H1 (cell line): ENCODE measurements around the gene PRSS23. TPM values are rescaled to one million over a fixed set of nuclear protein-coding genes. Genes with fewer than 3 reads are reported as not detected.

Source experiments
- CTCF ChIA-PET: fragments of 300-600 bp; sonication (Branson Sonifier 250); formaldehyde crosslinking; loops from one replicate; lab custom pipeline; 2021; ENCODE audit not compliant: partially characterized antibody; lab: Charles Lee
- POLR2A ChIA-PET: fragments of 300-600 bp; sonication (Branson Sonifier 250); formaldehyde crosslinking; loops from one replicate; lab custom pipeline; 2021; ENCODE audit warnings: inconsistent platforms; ENCODE audit not compliant: partially characterized antibody; lab: Charles Lee
- DNase-seq, 2 experiments: peaks; one replicate each; pipeline versions ENCODE4 v3.0.0 to v3.0.0-alpha.2; 2010 to 2022; ENCODE audit warnings: low spot score in 2 of 2, low read depth in 1 of 2, mixed read lengths in 1 of 2
- FAIRE-seq: peaks from 2 replicates; lab custom pipeline; 2011; peaks lifted over from hg19 to GRCh38; lab: Jason Lieb, UNC
- H2AFZ ChIP-seq: 2 replicates; pipeline ENCODE4 v1.8.1; 2012; ENCODE audit warnings: low read length, inconsistent platforms
- H2AK5ac ChIP-seq: 2 replicates; pipeline ENCODE4 v1.6.1; 2013; ENCODE audit warnings: low read depth, low read length
- H2BK120ac ChIP-seq: replicated peaks from 2 replicates; pipeline ENCODE3; 2013; ENCODE audit warnings: low read depth, low read length, inconsistent platforms
- H2BK12ac ChIP-seq: 2 replicates; pipeline ENCODE4 v1.6.1; 2013; ENCODE audit warnings: low read depth, low read length
- H2BK15ac ChIP-seq: 2 replicates; pipeline ENCODE4 v1.6.1; 2013; ENCODE audit warnings: low read length
- H2BK20ac ChIP-seq: 2 replicates; pipeline ENCODE4 v1.6.1; 2013; ENCODE audit warnings: low read length
- H2BK5ac ChIP-seq: 2 replicates; pipeline ENCODE4 v1.6.1; 2013; ENCODE audit warnings: low read depth, low read length
- H3K14ac ChIP-seq: 2 replicates; pipeline ENCODE4 v1.6.1; 2013; ENCODE audit warnings: inconsistent platforms; ENCODE audit not compliant: insufficient read length
- H3K18ac ChIP-seq: 2 replicates; pipeline ENCODE4 v1.6.1; 2013; ENCODE audit warnings: low read length; ENCODE audit errors: extremely low read depth
- H3K23ac ChIP-seq: 2 replicates; pipeline ENCODE4 v1.6.1; 2013; ENCODE audit warnings: inconsistent platforms; ENCODE audit not compliant: insufficient read length
- H3K23me2 ChIP-seq: 2 replicates; pipeline ENCODE4 v1.6.1; 2013; ENCODE audit warnings: low read depth, low read length
- H3K27ac ChIP-seq: 2 replicates; pipeline ENCODE4 v1.6.1; 2011; ENCODE audit warnings: low read depth, low read length, inconsistent platforms
- H3K27me3 ChIP-seq, 4 experiments: replicated peaks in 1 of 4; 1 replicate in 1 of 4; 2 replicates in 3 of 4; pipeline versions ENCODE4 v1.6.1 to v1.8.1; 2011 to 2013; ENCODE audit warnings: low read length in 3 of 4, mild to moderate bottlenecking in 3 of 4, inconsistent platforms in 2 of 4, mixed read lengths in 2 of 4, moderate library complexity in 1 of 4; ENCODE audit not compliant: control insufficient read depth in 3 of 4, insufficient read depth in 3 of 4; ENCODE audit errors: extremely low read depth in 1 of 4
- H3K36me3 ChIP-seq, 4 experiments: 2 replicates each; pipeline versions ENCODE4 v1.6.1 to v1.8.1; 2011 to 2013; ENCODE audit warnings: mild to moderate bottlenecking in 4 of 4, low read length in 3 of 4, moderate library complexity in 2 of 4, control low read depth in 1 of 4, inconsistent platforms in 1 of 4; ENCODE audit not compliant: insufficient read depth in 4 of 4, control insufficient read depth in 2 of 4
- H3K4ac ChIP-seq: replicated peaks from 2 replicates; pipeline ENCODE3; 2013; ENCODE audit warnings: low read length, low read depth, mixed read lengths, inconsistent platforms; ENCODE audit not compliant: insufficient read length
- H3K4me1 ChIP-seq, 4 experiments: replicated peaks in 1 of 4; 1 replicate in 1 of 4; 2 replicates in 3 of 4; pipeline versions ENCODE4 v1.6.1 to v1.8.1; 2011 to 2013; ENCODE audit warnings: low read length in 3 of 4, inconsistent platforms in 2 of 4, mixed read lengths in 1 of 4; ENCODE audit not compliant: insufficient read depth in 4 of 4, control insufficient read depth in 3 of 4
- H3K4me2 ChIP-seq, 2 experiments: 2 replicates each; pipeline versions ENCODE4 v1.6.1 to v1.8.1; 2011 to 2013; ENCODE audit warnings: low read depth in 2 of 2, low read length in 2 of 2, control low read depth in 1 of 2, inconsistent platforms in 1 of 2, mild to moderate bottlenecking in 1 of 2; ENCODE audit not compliant: insufficient read depth in 1 of 2
- H3K4me3 ChIP-seq, 4 experiments: fragments of 200-600, 300-600 bp in 1 of 4; sonication (generic), shearing (Covaris generic), sonication (Bioruptor Twin) in 1 of 4; 2 replicates each; pipeline versions ENCODE4 v1.5.1 to v1.8.1; 2011 to 2016; ENCODE audit warnings: low read length in 4 of 4, low read depth in 3 of 4, control low read depth in 2 of 4, inconsistent platforms in 2 of 4, mild to moderate bottlenecking in 2 of 4, mixed read lengths in 1 of 4, moderate library complexity in 1 of 4; ENCODE audit not compliant: insufficient read depth in 2 of 4; ENCODE audit errors: extremely low read depth in 1 of 4
- H3K56ac ChIP-seq: replicated peaks from 2 replicates; pipeline ENCODE3; 2013; ENCODE audit warnings: low read depth, mild to moderate bottlenecking, mixed read lengths, low read length, inconsistent platforms; ENCODE audit not compliant: insufficient read length
- H3K79me1 ChIP-seq: 2 replicates; pipeline ENCODE4 v1.6.1; 2013; ENCODE audit warnings: low read depth, low read length, control low read depth
- H3K79me2 ChIP-seq, 2 experiments: 2 replicates each; pipeline versions ENCODE4 v1.6.1 to v1.8.1; 2012 to 2013; ENCODE audit warnings: low read length in 2 of 2, mild to moderate bottlenecking in 2 of 2, inconsistent platforms in 1 of 2; ENCODE audit not compliant: insufficient read depth in 2 of 2, control insufficient read depth in 1 of 2
- H3K9ac ChIP-seq, 4 experiments: replicated peaks in 1 of 4; 1 replicate in 1 of 4; 2 replicates in 3 of 4; pipeline versions ENCODE4 v1.6.1 to v1.8.1; 2011 to 2013; ENCODE audit warnings: low read depth in 3 of 4, low read length in 3 of 4, control low read depth in 2 of 4, mild to moderate bottlenecking in 2 of 4, moderate library complexity in 2 of 4, inconsistent platforms in 1 of 4; ENCODE audit errors: extremely low read depth in 1 of 4
- H3K9me3 ChIP-seq, 2 experiments: 2 replicates each; pipeline versions ENCODE4 v1.6.1 to v1.8.1; 2012 to 2013; ENCODE audit warnings: mild to moderate bottlenecking in 2 of 2, moderate library complexity in 2 of 2, control low read depth in 1 of 2, inconsistent platforms in 1 of 2, low read depth in 1 of 2, low read length in 1 of 2, mixed read lengths in 1 of 2; ENCODE audit not compliant: insufficient read depth in 2 of 2
- H4K20me1 ChIP-seq, 2 experiments: replicated peaks in 1 of 2; 2 replicates each; pipeline versions ENCODE3 to v1.8.1; 2011 to 2013; ENCODE audit warnings: inconsistent platforms in 2 of 2, low read length in 2 of 2, mild to moderate bottlenecking in 1 of 2; ENCODE audit not compliant: insufficient read depth in 2 of 2, control insufficient read depth in 1 of 2
- H4K5ac ChIP-seq: 2 replicates; pipeline ENCODE4 v1.6.1; 2013; ENCODE audit warnings: low read length, low read depth, mixed read lengths, inconsistent platforms; ENCODE audit not compliant: insufficient read length
- H4K8ac ChIP-seq: 2 replicates; pipeline ENCODE4 v1.8.0; 2013; ENCODE audit warnings: mild to moderate bottlenecking, moderate library complexity, low read length, inconsistent platforms; ENCODE audit not compliant: insufficient read depth; ENCODE audit errors: extremely low read depth
- H4K91ac ChIP-seq: replicated peaks from 2 replicates; pipeline ENCODE3; 2013; ENCODE audit warnings: low read length, mixed read lengths, inconsistent platforms; ENCODE audit not compliant: insufficient read length
- BACH1 ChIP-seq: IDR thresholded peaks from 2 replicates; pipeline ENCODE4 v1.6.1; 2012; ENCODE audit warnings: low read length, improper control_type of control experiment
- BCL11A ChIP-seq, 2 experiments: IDR thresholded peaks; one replicate each; pipeline ENCODE4 v1.6.1; 2011; ENCODE audit warnings: low read depth in 2 of 2, low read length in 2 of 2, mild to moderate bottlenecking in 2 of 2
- BRCA1 ChIP-seq: IDR thresholded peaks from 2 replicates; pipeline ENCODE4 v1.6.1; 2012; ENCODE audit warnings: low read depth, low read length, improper control_type of control experiment
- CEBPB ChIP-seq: IDR thresholded peaks from 2 replicates; pipeline ENCODE4 v1.6.1; 2012; ENCODE audit warnings: low read depth, low read length
- CHD1 ChIP-seq: IDR thresholded peaks from 2 replicates; pipeline ENCODE4 v1.6.1; 2012; ENCODE audit warnings: low read depth, low read length, improper control_type of control experiment
- HDAC2 ChIP-seq, 2 experiments: fragments of 300-600 bp in 1 of 2; sonication (generic) in 1 of 2; IDR thresholded peaks; 2 replicates each; pipeline ENCODE4 v1.6.1; 2011 to 2012; ENCODE audit warnings: low read depth in 2 of 2, low read length in 2 of 2, mild to moderate bottlenecking in 2 of 2, moderate library complexity in 2 of 2, borderline replicate concordance in 1 of 2, inconsistent platforms in 1 of 2
- KDM4A ChIP-seq: IDR thresholded peaks from one replicate; pipeline ENCODE4 v1.7.1; 2012; ENCODE audit warnings: low read depth, mild to moderate bottlenecking, moderate library complexity, low read length, inconsistent platforms; ENCODE audit not compliant: severe bottlenecking
- PHF8 ChIP-seq: fragments of 200-600 bp; sonication (generic); conservative IDR thresholded peaks from 2 replicates; pipeline ENCODE4 v1.7.1; 2012; ENCODE audit warnings: low read depth, mild to moderate bottlenecking, inconsistent platforms, low read length, moderate library complexity
- RBBP5 ChIP-seq: IDR thresholded peaks from 2 replicates; pipeline ENCODE4 v1.7.1; 2012; ENCODE audit warnings: low read depth, mild to moderate bottlenecking, inconsistent platforms, low read length, moderate library complexity, borderline replicate concordance
- SIX5 ChIP-seq: IDR thresholded peaks from 2 replicates; pipeline ENCODE4 v1.6.1; 2011; ENCODE audit warnings: mild to moderate bottlenecking, low read depth, low read length
- TAF7 ChIP-seq: optimal IDR thresholded peaks from 2 replicates; pipeline ENCODE3; 2011; ENCODE audit warnings: low read depth, mild to moderate bottlenecking, inconsistent platforms, low read length, moderate library complexity, borderline replicate concordance
- ZNF274 ChIP-seq: IDR thresholded peaks from 2 replicates; pipeline ENCODE4 v1.7.0; 2012; ENCODE audit warnings: low read length, borderline replicate concordance; ENCODE audit errors: extremely low read depth
- WGBS, 2 experiments: shearing (Covaris generic) in 1 of 2; methylation state at CpG; one replicate each; pipeline versions ENCODE4 v1.1.6 to v1.1.7; 2013 to 2015; ENCODE audit warnings: low lambda C conversion rate in 2 of 2, mixed read lengths in 2 of 2, inconsistent platforms in 1 of 2, low coverage in 1 of 2, missing lambda C conversion rate in 1 of 2; ENCODE audit not compliant: insufficient replicate concordance in 2 of 2, insufficient coverage in 1 of 2, insufficient read length in 1 of 2; ENCODE audit errors: extremely low coverage in 1 of 2, missing lambda C conversion rate in 1 of 2; 5-methylcytosine and 5-hydroxymethylcytosine counted together
- polyA plus RNA-seq, 7 experiments: library from polyadenylated mRNA; depleted of rRNA in 3 of 7; stranded (reverse) in 5 of 7; unstranded in 2 of 7; fragments of >200 nt in 5 of 7; fragments of 200-250 nt in 2 of 7; gene quantifications; 1 replicate in 5 of 7; 2 replicates in 1 of 7; 4 replicates in 1 of 7; pipeline versions ENCODE4 v1.2.1 to v1.2.3, GENCODE V29; 2011 to 2013; ENCODE audit warnings: missing spikeins in 2 of 7, mixed read lengths in 2 of 7
- total RNA-seq: library from RNA; stranded (reverse); fragmentation: NEBNext Ultra II Directional; extraction: Animal tissue kit (Norgen Biotek cat#: 25700); gene quantifications from 2 replicates; pipeline ENCODE4 v1.2.1, GENCODE V29; 2021

PRSS23 gene
- total and polyA plus RNA-seq, 2 of the 8 experiments (the other 6 are each of a cell fraction or from before 2014, with no cell fraction given): 4.4 to 5.6 TPM

- POLR2A ChIA-PET: interaction anchor here (1.2 kb wide), 1 partner anchor 12 kb away, joined by 4 read pairs; the partner anchor contains the start of gene PRSS23
- FAIRE-seq: no peak
These were observed 12.6 kb downstream of the PRSS23 start for GRCh38 chr11:86812981-86813380.

More at GRCh38 chr11:86812981-86813380, 12.6 kb downstream of the PRSS23 start:
- H3K4me3 ChIP-seq: no peak overlapping the region
- no peak overlapping the region for H4K8ac ChIP-seq
- no peak overlapping the region for H3K18ac ChIP-seq
- peaks cover 0 to 5% (median 1%) of the 10 kb centered on the region in 4 experiments; a peak in 1 of 7 replicates for H3K4me1 ChIP-seq
- no peak overlapping the region for H3K9ac ChIP-seq
- no peak overlapping the region for H4K5ac ChIP-seq
- H2AK5ac ChIP-seq: no peak overlapping the region
- H3K14ac ChIP-seq: no peak overlapping the region
- H3K4me2 ChIP-seq: no peak overlapping the region
- H2BK15ac ChIP-seq: no peak overlapping the region
- no peak overlapping the region for H2BK12ac ChIP-seq
- H2BK20ac ChIP-seq: no peak overlapping the region
- no peaks in the 10 kb centered on the region for H3K27me3 ChIP-seq
- no peaks in the 10 kb centered on the region for H3K79me1 ChIP-seq
- CTCF ChIA-PET: interaction anchor here (0.7 to 3.4 kb wide), 10 partner anchors 8 to 361 kb away, joined by 3 to 11 read pairs (median 4); partner anchors contain the start of gene PRSS23
- DNase-seq: no peak
- no peak overlapping the region for H3K4ac ChIP-seq
- H3K23ac ChIP-seq: no peak overlapping the region
- H3K79me2 ChIP-seq: no peaks in the 10 kb centered on the region
- 95% methylated on average over 1 of the region's 1 CpG; no CpG with 5 or more reads in 1 of the 2 experiments for WGBS, 2 experiments
- no peak overlapping the region for H2BK120ac ChIP-seq
- H3K9me3 ChIP-seq: no peaks in the 10 kb centered on the region
- no peaks in the 10 kb centered on the region for H4K20me1 ChIP-seq
- no peak overlapping the region for H3K27ac ChIP-seq
- no peak overlapping the region for H3K56ac ChIP-seq
- no peak overlapping the region for H2BK5ac ChIP-seq
- no peaks in the 10 kb centered on the region for H3K23me2 ChIP-seq
- TF ChIP-seq RBBP5: no peak
- TF ChIP-seq BACH1: no peak
- TF ChIP-seq PHF8: no peak
- TF ChIP-seq CEBPB: no peak
- no peak for TF ChIP-seq BCL11A (IDR thresholded peaks at IDR 0.05; ENCODE audit: low read depth in 2 of 2, low read length in 2 of 2)
- TF ChIP-seq KDM4A: no peak
- no peak for TF ChIP-seq SIX5
- no peak for TF ChIP-seq BRCA1
- no peak for TF ChIP-seq HDAC2 (IDR thresholded peaks at IDR 0.05; ENCODE audit: borderline replicate concordance in 1 of 2, low read depth in 2 of 2, low read length in 2 of 2)
- TF ChIP-seq TAF7: no peak
- no peak for TF ChIP-seq CHD1
- no peak for TF ChIP-seq ZNF274
- H4K91ac ChIP-seq: no peak overlapping the region
- H2AFZ ChIP-seq: no peak overlapping the region
- H3K36me3 ChIP-seq: no peaks in the 10 kb centered on the region
